HepG2 (cell line): ENCODE results near the gene AKNA.

Source experiments
- KLF13 ChIP-seq: sonication (generic); formaldehyde crosslinking; IDR thresholded peaks from 2 replicates; pipeline ENCODE4 v1.4.0; 2020; ENCODE audit warnings: mild to moderate bottlenecking, missing genetic modification reagents
- MIXL1 ChIP-seq: IDR thresholded peaks from 2 replicates; pipeline ENCODE4 v1.6.1; 2016
- NFIC ChIP-seq: IDR thresholded peaks from 2 replicates; pipeline ENCODE4 v1.6.1; 2012; ENCODE audit warnings: mild to moderate bottlenecking, low read length, inconsistent platforms
- PCBP2 ChIP-seq: fragments of 200-400 bp; formaldehyde crosslinking; optimal IDR thresholded peaks from 2 replicates; pipeline ENCODE3; 2018; ENCODE audit warnings: low read length, low read depth; ENCODE audit not compliant: poor library complexity, severe bottlenecking
- POLR2A ChIP-seq, 2 experiments: IDR thresholded peaks; 2 replicates each; pipeline ENCODE4 v1.6.1; 2011; ENCODE audit warnings: low read depth in 2 of 2, low read length in 2 of 2, mild to moderate bottlenecking in 1 of 2, moderate library complexity in 1 of 2; ENCODE audit not compliant: insufficient read depth in 1 of 2
- SIN3A ChIP-seq: IDR thresholded peaks from 2 replicates; pipeline ENCODE4 v1.6.1; 2011; ENCODE audit warnings: low read depth, mild to moderate bottlenecking, control low read depth, low read length, borderline replicate concordance
- SIX1 ChIP-seq: sonication (generic); formaldehyde crosslinking; IDR thresholded peaks from 2 replicates; pipeline ENCODE4 v1.4.0; 2020; ENCODE audit warnings: missing genetic modification reagents, borderline replicate concordance
- SP140L ChIP-seq: sonication (generic); formaldehyde crosslinking; IDR thresholded peaks from 2 replicates; pipeline ENCODE4 v1.4.0; 2020; ENCODE audit warnings: missing genetic modification reagents, borderline replicate concordance
- ZFP36L2 ChIP-seq: sonication (generic); formaldehyde crosslinking; IDR thresholded peaks from 2 replicates; pipeline ENCODE4 v1.4.0; 2020; ENCODE audit warnings: missing genetic modification reagents
- ZFP41 ChIP-seq: sonication (generic); formaldehyde crosslinking; IDR thresholded peaks from 2 replicates; pipeline ENCODE4 v1.4.0; 2020; ENCODE audit warnings: mild to moderate bottlenecking, missing genetic modification reagents, borderline replicate concordance
- ZFP82 ChIP-seq: sonication (generic); formaldehyde crosslinking; IDR thresholded peaks from 2 replicates; pipeline ENCODE4 v1.5.1; 2020; ENCODE audit warnings: mild to moderate bottlenecking, missing genetic modification reagents, borderline replicate concordance
- ZNF354B ChIP-seq: sonication (generic); formaldehyde crosslinking; IDR thresholded peaks from 2 replicates; pipeline ENCODE4 v1.8.0; 2022; ENCODE audit warnings: mild to moderate bottlenecking, missing genetic modification reagents
- ZSCAN20 ChIP-seq: sonication (generic); formaldehyde crosslinking; IDR thresholded peaks from 2 replicates; pipeline ENCODE4 v1.4.0; 2020; ENCODE audit warnings: missing genetic modification reagents, mild to moderate bottlenecking, borderline replicate concordance
- ZSCAN30 ChIP-seq: sonication (generic); formaldehyde crosslinking; IDR thresholded peaks from 2 replicates; pipeline ENCODE4 v1.5.0; 2020; ENCODE audit warnings: mild to moderate bottlenecking, missing genetic modification reagents

- TF ChIP-seq ZFP36L2 = no peak
- no peak for TF ChIP-seq ZFP82 (CRISPR knock-in tag)
- no peak for TF ChIP-seq SIX1
- TF ChIP-seq SP140L = no peak
- TF ChIP-seq NFIC = no peak
- TF ChIP-seq POLR2A (IDR thresholded peaks at IDR 0.05; ENCODE audit: insufficient read depth in 1 of 2, low read depth in 2 of 2, low read length in 2 of 2) = no peak
- TF ChIP-seq SIN3A = no peak
- no peak for TF ChIP-seq ZFP41 (CRISPR knock-in tag)
- no peak for TF ChIP-seq MIXL1 (CRISPR knock-in tag)
- no peak for TF ChIP-seq KLF13 (CRISPR knock-in tag)
- TF ChIP-seq PCBP2 = no peak
- TF ChIP-seq ZSCAN20 = no peak
- no peak for TF ChIP-seq ZSCAN30 (CRISPR knock-in tag)
- TF ChIP-seq ZNF354B (CRISPR knock-in tag) = no peak
Measured at GRCh38 chr9:114409842-114410241, 22.1 kb upstream of the AKNA start.
